B cell (primary cell): ENCODE results near the gene TLE2. TPM values are rescaled to one million over a fixed set of nuclear protein-coding genes. Genes with fewer than 3 reads are reported as not detected.

ENCODE experiments used
- ATAC-seq: fragments of 200-7000 bp; cut with Tn5 transposase; one replicate; pipeline ENCODE4 v1.10.0; 2021; ENCODE audit warnings: low read depth, mild to moderate bottlenecking, moderate number of reproducible peaks, moderate library complexity
- CTCF ChIA-PET: fragments of 350-600 bp; sonication (Branson Sonifier 250); formaldehyde crosslinking; loops from one replicate; lab custom pipeline; 2021; ENCODE audit warnings: antibody characterized with exemption, inconsistent platforms; lab: Charles Lee
- POLR2A ChIA-PET: fragments of 350-600 bp; sonication (Branson Sonifier 250); formaldehyde crosslinking; loops from one replicate; lab custom pipeline; 2021; ENCODE audit warnings: antibody characterized with exemption; lab: Charles Lee
- DNase-seq: peaks from one replicate; pipeline ENCODE4 v3.0.0; 2013
- H2AFZ ChIP-seq: 2 replicates; pipeline ENCODE4 v1.6.1; 2012; ENCODE audit warnings: mild to moderate bottlenecking, low read depth, low read length; ENCODE audit not compliant: insufficient read depth, poor library complexity, severe bottlenecking
- H3K27ac ChIP-seq, 2 donors: 1 replicate in 1 of 2; 2 replicates in 1 of 2; pipeline ENCODE4 v1.5.1; 2012 to 2013; ENCODE audit warnings: low read length in 2 of 2, mild to moderate bottlenecking in 2 of 2, moderate library complexity in 1 of 2
- H3K27me3 ChIP-seq, 4 experiments: fragments of 200-600 bp in 1 of 4; sonication (generic) in 1 of 4; replicated peaks in 1 of 4; 1 replicate in 2 of 4; 2 replicates in 2 of 4; pipeline versions ENCODE4 v1.6.1 to v1.7.0; 2013 to 2016; ENCODE audit warnings: low read length in 3 of 4, mild to moderate bottlenecking in 2 of 4, mixed read lengths in 1 of 4, moderate library complexity in 1 of 4; ENCODE audit not compliant: insufficient read depth in 4 of 4, control insufficient read depth in 3 of 4; ENCODE audit errors: control extremely low read depth in 1 of 4
- H3K36me3 ChIP-seq, 2 experiments: replicated peaks in 1 of 2; 1 replicate in 1 of 2; 2 replicates in 1 of 2; pipeline versions ENCODE4 v1.6.1 to v1.7.1; 2013; ENCODE audit warnings: low read length in 1 of 2; ENCODE audit not compliant: insufficient read depth in 2 of 2, control insufficient read depth in 1 of 2; ENCODE audit errors: control extremely low read depth in 1 of 2, extremely low read depth in 1 of 2
- H3K4me1 ChIP-seq, 2 donors: fragments of 200-600 bp in 1 of 2; sonication (generic) in 1 of 2; 1 replicate in 1 of 2; 2 replicates in 1 of 2; pipeline versions ENCODE4 v1.5.1 to v1.6.1; 2013 to 2017; ENCODE audit warnings: low read length in 2 of 2; ENCODE audit not compliant: control insufficient read depth in 2 of 2, insufficient read depth in 2 of 2
- H3K4me2 ChIP-seq: replicated peaks from 2 replicates; pipeline ENCODE3; 2012; ENCODE audit warnings: mild to moderate bottlenecking, low read depth, low read length; ENCODE audit not compliant: poor library complexity, severe bottlenecking
- H3K4me3 ChIP-seq, 5 experiments: fragments of 200-600 bp in 1 of 5; sonication (generic) in 1 of 5; 1 replicate in 3 of 5; 2 replicates in 2 of 5; pipeline versions ENCODE4 v1.5.1 to v1.7.0; 2011 to 2016; ENCODE audit warnings: low read length in 4 of 5, mild to moderate bottlenecking in 4 of 5, low read depth in 2 of 5, control low read depth in 1 of 5, moderate library complexity in 1 of 5; ENCODE audit not compliant: insufficient read depth in 1 of 5; ENCODE audit errors: control extremely low read depth in 1 of 5, extremely low read depth in 1 of 5
- H3K79me2 ChIP-seq: fragments of 200-600 bp; sonication (generic); one replicate; pipeline ENCODE4 v1.6.0; 2016; ENCODE audit warnings: low read length; ENCODE audit not compliant: control insufficient read depth, insufficient read depth
- H3K9ac ChIP-seq: fragments of 200-600 bp; sonication (generic); 2 replicates; pipeline ENCODE4 v1.6.1; 2017; ENCODE audit warnings: mild to moderate bottlenecking, low read length, moderate library complexity
- H3K9me3 ChIP-seq, 3 donors: one replicate each; pipeline versions ENCODE4 v1.6.1 to v1.7.1; 2013; ENCODE audit warnings: low read length in 2 of 3; ENCODE audit not compliant: control insufficient read depth in 2 of 3, insufficient read depth in 1 of 3; ENCODE audit errors: control extremely low read depth in 1 of 3
- H4K20me1 ChIP-seq: 2 replicates; pipeline ENCODE4 v1.6.0; 2012; ENCODE audit warnings: mild to moderate bottlenecking, low read length; ENCODE audit not compliant: insufficient read depth, control insufficient read depth, poor library complexity, severe bottlenecking
- H3K27ac Mint-ChIP-seq: one replicate; pipeline ENCODE4 v1.8.0; 2021; ENCODE audit warnings: mixed read lengths
- H3K27me3 Mint-ChIP-seq: one replicate; pipeline ENCODE4 v1.8.0; 2021; ENCODE audit warnings: mixed read lengths
- H3K4me1 Mint-ChIP-seq: one replicate; pipeline ENCODE4 v1.8.0; 2021; ENCODE audit warnings: mixed read lengths
- H3K4me3 Mint-ChIP-seq: one replicate; pipeline ENCODE4 v1.8.0; 2021; ENCODE audit warnings: mixed read lengths
- H3K9me3 Mint-ChIP-seq: one replicate; pipeline ENCODE4 v1.8.0; 2022; ENCODE audit warnings: mixed read lengths; ENCODE audit not compliant: insufficient read depth
- EZH2 ChIP-seq: IDR thresholded peaks from 2 replicates; pipeline ENCODE4 v1.6.1; 2012; ENCODE audit warnings: borderline replicate concordance, low read depth, mild to moderate bottlenecking, moderate library complexity, low read length; ENCODE audit not compliant: insufficient read depth, poor library complexity, severe bottlenecking
- WGBS: methylation state at CpG from one replicate; pipeline ENCODE4 v1.1.5; 2013; ENCODE audit warnings: missing lambda C conversion rate; ENCODE audit not compliant: insufficient coverage; 5-methylcytosine and 5-hydroxymethylcytosine counted together
- intact Hi-C: fragments of 100-400 bp; cut with micrococcal nuclease; formaldehyde crosslinking; loops from one replicate; pipeline ENCODE4 v1.10.0; 2022
- polyA plus RNA-seq: library from polyadenylated mRNA; depleted of rRNA; stranded (reverse); fragments of >200 nt; gene quantifications from 2 replicates; pipeline ENCODE4 v1.2.3, GENCODE V29; 2012
- total RNA-seq, 2 donors: library from RNA; stranded (reverse); fragments of 120-200 nt in 1 of 2; gene quantifications; 1 replicate in 1 of 2; 2 replicates in 1 of 2; pipeline versions ENCODE4 v1.2.3 to v1.2.4, GENCODE V29; 2013 to 2022
- TF ChIP-seq, protein P1 (sequence below): fragments of 200-600 bp; IDR thresholded peaks from one replicate; pipeline ENCODE4 v1.8.0; 2022; ENCODE audit warnings: antibody characterized with exemption, mild to moderate bottlenecking

The TLE2 gene
- total and polyA plus RNA-seq, 2 donors (not counting 1 experiment from before 2014, with no cell fraction given): 3.0 to 5.3 TPM

- Histone ChIP-seq H3K79me2 (peaks cover 19% of the 10 kb centered on the region), H3K27ac (no peak overlapping the region), H3K9me3 (no peaks in the 10 kb centered on the region), H2AFZ (no peak overlapping the region), H3K4me1 (peaks cover 3 to 27% of the 10 kb centered on the region in 2 donors), H3K4me2 (no peak overlapping the region), H3K36me3 (peaks cover 10 to 75% of the 10 kb centered on the region in 2 experiments), H3K4me3 (no peak overlapping the region), H3K9ac (no peak overlapping the region), H3K27me3 (no peaks in the 10 kb centered on the region), H4K20me1 (peaks cover 79% of the 10 kb centered on the region)
- Mint-ChIP-seq H3K27me3 (no peaks in the 10 kb centered on the region), H3K9me3 (no peaks in the 10 kb centered on the region), H3K4me1 (peaks cover 26% of the 10 kb centered on the region), H3K27ac (peak overlapping the region; percentile 22), H3K4me3 (no peak overlapping the region)
- ChIA-PET CTCF (interaction anchor here (1.0 to 1.3 kb wide), 2 partner anchors 12 to 17 kb away, joined by 4 to 6 read pairs; no protein-coding TSS in a partner anchor), POLR2A (interaction anchor here (0.6 kb wide), 1 partner anchor 125 kb away, joined by 3 read pairs; no protein-coding TSS in a partner anchor)
- ATAC-seq: no peak
- no peak for TF ChIP-seq EZH2
- TF ChIP-seq, protein P1, sequence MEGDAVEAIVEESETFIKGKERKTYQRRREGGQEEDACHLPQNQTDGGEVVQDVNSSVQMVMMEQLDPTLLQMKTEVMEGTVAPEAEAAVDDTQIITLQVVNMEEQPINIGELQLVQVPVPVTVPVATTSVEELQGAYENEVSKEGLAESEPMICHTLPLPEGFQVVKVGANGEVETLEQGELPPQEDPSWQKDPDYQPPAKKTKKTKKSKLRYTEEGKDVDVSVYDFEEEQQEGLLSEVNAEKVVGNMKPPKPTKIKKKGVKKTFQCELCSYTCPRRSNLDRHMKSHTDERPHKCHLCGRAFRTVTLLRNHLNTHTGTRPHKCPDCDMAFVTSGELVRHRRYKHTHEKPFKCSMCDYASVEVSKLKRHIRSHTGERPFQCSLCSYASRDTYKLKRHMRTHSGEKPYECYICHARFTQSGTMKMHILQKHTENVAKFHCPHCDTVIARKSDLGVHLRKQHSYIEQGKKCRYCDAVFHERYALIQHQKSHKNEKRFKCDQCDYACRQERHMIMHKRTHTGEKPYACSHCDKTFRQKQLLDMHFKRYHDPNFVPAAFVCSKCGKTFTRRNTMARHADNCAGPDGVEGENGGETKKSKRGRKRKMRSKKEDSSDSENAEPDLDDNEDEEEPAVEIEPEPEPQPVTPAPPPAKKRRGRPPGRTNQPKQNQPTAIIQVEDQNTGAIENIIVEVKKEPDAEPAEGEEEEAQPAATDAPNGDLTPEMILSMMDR: no peak
- intact Hi-C loops: no loop called here
- 95% methylated on average over 12 of the region's 20 CpGs for WGBS
- DNase-seq: no peak
Observed at GRCh38 chr19:3054972-3055740, 26.1 kb upstream of the TLE2 start.
